Loucy (cell line): ENCODE results near the gene CACNA1B.

ENCODE experiments used
- H2AFZ ChIP-seq: fragments of 200-600 bp; sonication (generic); 2 replicates; pipeline ENCODE4 v1.6.0; 2016; ENCODE audit warnings: antibody characterized with exemption, mild to moderate bottlenecking, low read length, moderate library complexity
- H3F3A ChIP-seq: fragments of 200-600 bp; 2 replicates; pipeline ENCODE4 v1.6.0; 2016; ENCODE audit warnings: antibody characterized with exemption, low read depth, mild to moderate bottlenecking
- H3K27me3 ChIP-seq: fragments of 200-600 bp; sonication (generic); 2 replicates; pipeline ENCODE4 v1.6.1; 2014; ENCODE audit warnings: low read length, mild to moderate bottlenecking; ENCODE audit not compliant: insufficient read depth, poor library complexity, severe bottlenecking
- H3K36me3 ChIP-seq: fragments of 200-600 bp; sonication (generic); 2 replicates; pipeline ENCODE4 v1.6.1; 2016; ENCODE audit warnings: low read length; ENCODE audit not compliant: insufficient read depth
- H3K4me1 ChIP-seq: fragments of 200-600 bp; sonication (generic); 2 replicates; pipeline ENCODE4 v1.5.1; 2014; ENCODE audit warnings: low read length, mild to moderate bottlenecking; ENCODE audit not compliant: insufficient read depth, poor library complexity, severe bottlenecking
- H3K4me2 ChIP-seq: fragments of 200-600 bp; sonication (generic); 2 replicates; pipeline ENCODE4 v1.6.0; 2014; ENCODE audit warnings: antibody characterized with exemption, low read length, low read depth, mild to moderate bottlenecking; ENCODE audit not compliant: poor library complexity, severe bottlenecking
- H3K4me3 ChIP-seq: fragments of 200-600 bp; sonication (generic); 2 replicates; pipeline ENCODE4 v1.5.1; 2014; ENCODE audit warnings: low read length, mild to moderate bottlenecking, mixed read lengths; ENCODE audit not compliant: poor library complexity, severe bottlenecking
- H3K79me2 ChIP-seq: fragments of 200-600 bp; sonication (generic); 2 replicates; pipeline ENCODE4 v1.6.1; 2014; ENCODE audit warnings: low read length; ENCODE audit not compliant: insufficient read depth
- H3K9ac ChIP-seq: fragments of 200-600 bp; sonication (generic); 2 replicates; pipeline ENCODE4 v1.6.0; 2014; ENCODE audit warnings: mild to moderate bottlenecking, low read depth, low read length, moderate library complexity; ENCODE audit not compliant: poor library complexity, severe bottlenecking
- H3K9me2 ChIP-seq: fragments of 200-600 bp; sonication (generic); replicated peaks from 2 replicates; pipeline ENCODE4 v1.6.1; 2016; ENCODE audit warnings: low read depth, low read length, mixed read lengths
- H3K9me3 ChIP-seq: fragments of 200-600 bp; sonication (generic); 2 replicates; pipeline ENCODE4 v1.6.1; 2014; ENCODE audit warnings: mild to moderate bottlenecking, antibody characterized with exemption, low read length, low read depth; ENCODE audit not compliant: insufficient read depth
- H4K20me1 ChIP-seq: fragments of 200-600 bp; sonication (generic); 2 replicates; pipeline ENCODE4 v1.6.0; 2014; ENCODE audit warnings: antibody characterized with exemption, low read length, mild to moderate bottlenecking; ENCODE audit not compliant: insufficient read depth, poor library complexity, severe bottlenecking
- CTCF ChIP-seq: fragments of 200-600 bp; sonication (generic); conservative IDR thresholded peaks from 2 replicates; pipeline ENCODE4 v1.5.1; 2014; ENCODE audit warnings: mild to moderate bottlenecking, antibody characterized with exemption, low read length
- EZH2phosphoT487 ChIP-seq: fragments of 200-600 bp; IDR thresholded peaks from 2 replicates; pipeline ENCODE4 v1.6.1; 2018; ENCODE audit warnings: antibody characterized with exemption, mild to moderate bottlenecking, moderate library complexity, borderline replicate concordance

CACNA1B gene

GRCh38 chr9:138050472-138051330 lies 173.1 kb downstream of the CACNA1B start:
- Histone ChIP-seq H3K4me3 (no peak overlapping the region), H3K4me2 (no peak overlapping the region), H3K79me2 (no peaks in the 10 kb centered on the region), H3K36me3 (no peaks in the 10 kb centered on the region), H3F3A (no peaks in the 10 kb centered on the region), H3K9me2 (no peaks in the 10 kb centered on the region), H3K27me3 (no peaks in the 10 kb centered on the region), H4K20me1 (no peaks in the 10 kb centered on the region), H3K9me3 (peaks cover 36% of the 10 kb centered on the region; the same call in 1 of the 2 replicates), H3K4me1 (no peaks in the 10 kb centered on the region), H2AFZ (no peak overlapping the region), H3K9ac (no peak overlapping the region)
- no peak for TF ChIP-seq CTCF

- no peak for TF ChIP-seq CTCF
- H4K20me1 ChIP-seq: no peaks in the 10 kb centered on the region
Measured at GRCh38 chr9:138051586-138052321, 174.2 kb downstream of the CACNA1B start.

GRCh38 chr9:138052322-138052615 lies 174.7 kb downstream of the CACNA1B start:
- no peaks in the 10 kb centered on the region for H3K27me3 ChIP-seq
- no peaks in the 10 kb centered on the region for H3K36me3 ChIP-seq
- no peak overlapping the region for H2AFZ ChIP-seq
- H3K9ac ChIP-seq: no peak overlapping the region
- H4K20me1 ChIP-seq: no peaks in the 10 kb centered on the region
- no peaks in the 10 kb centered on the region for H3K79me2 ChIP-seq
- H3K4me3 ChIP-seq: no peak overlapping the region
- no peaks in the 10 kb centered on the region for H3F3A ChIP-seq
- no peak overlapping the region for H3K4me2 ChIP-seq
- TF ChIP-seq EZH2phosphoT487 (no peak), CTCF (no peak)
- no peaks in the 10 kb centered on the region for H3K4me1 ChIP-seq
- H3K9me3 ChIP-seq: peaks cover 34% of the 10 kb centered on the region; the same call in 1 of the 2 replicates
- no peaks in the 10 kb centered on the region for H3K9me2 ChIP-seq

More at GRCh38 chr9:138051586-138052321, 174.2 kb downstream of the CACNA1B start:
- Histone ChIP-seq H3K9me2 (no peaks in the 10 kb centered on the region), H3K36me3 (no peaks in the 10 kb centered on the region), H3K4me2 (no peak overlapping the region), H3F3A (no peaks in the 10 kb centered on the region), H3K9me3 (peaks cover 36% of the 10 kb centered on the region; the same call in 1 of the 2 replicates), H3K27me3 (no peaks in the 10 kb centered on the region), H3K79me2 (no peaks in the 10 kb centered on the region), H2AFZ (no peak overlapping the region), H3K9ac (no peak overlapping the region), H3K4me1 (no peaks in the 10 kb centered on the region), H3K4me3 (no peak overlapping the region)
